GF-D8 (cell line): ENCODE results near the gene FGF5.
"Not testable (repeated sequence)": the region's sequence is repeated elsewhere in the genome, so short reads cannot be mapped to it uniquely, and the experiment has no call there.

Experiments
- DNase-seq: peaks from one replicate; lab custom pipeline; 2025; lab: John Stamatoyannopoulos, UW

The FGF5 gene, protein sequence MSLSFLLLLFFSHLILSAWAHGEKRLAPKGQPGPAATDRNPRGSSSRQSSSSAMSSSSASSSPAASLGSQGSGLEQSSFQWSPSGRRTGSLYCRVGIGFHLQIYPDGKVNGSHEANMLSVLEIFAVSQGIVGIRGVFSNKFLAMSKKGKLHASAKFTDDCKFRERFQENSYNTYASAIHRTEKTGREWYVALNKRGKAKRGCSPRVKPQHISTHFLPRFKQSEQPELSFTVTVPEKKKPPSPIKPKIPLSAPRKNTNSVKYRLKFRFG

DNA sequence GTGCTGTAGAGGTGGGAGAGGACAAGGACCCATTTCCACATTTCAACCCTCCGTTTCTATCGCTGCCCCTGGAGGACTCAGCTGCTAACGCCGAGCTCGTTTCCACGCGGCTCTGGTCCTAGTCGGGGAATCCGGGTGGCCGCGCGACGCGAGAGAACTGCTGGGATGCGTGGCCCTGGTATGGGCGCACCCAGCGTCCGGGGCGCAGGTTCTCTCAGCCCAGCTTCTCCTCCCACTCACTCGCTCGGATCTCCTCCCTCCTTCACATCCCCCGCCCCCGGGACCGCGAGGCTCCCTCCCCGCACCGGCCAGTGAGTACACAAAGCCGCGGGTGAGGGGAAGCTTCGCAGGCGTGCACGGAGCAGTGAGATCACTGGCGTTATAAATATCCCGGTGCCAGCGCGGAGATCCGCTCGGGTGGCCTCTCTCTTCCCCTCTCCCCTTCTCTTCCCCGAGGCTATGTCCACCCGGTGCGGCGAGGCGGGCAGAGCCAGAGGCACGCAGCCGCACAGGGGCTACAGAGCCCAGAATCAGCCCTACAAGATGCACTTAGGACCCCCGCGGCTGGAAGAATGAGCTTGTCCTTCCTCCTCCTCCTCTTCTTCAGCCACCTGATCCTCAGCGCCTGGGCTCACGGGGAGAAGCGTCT, at the start of gene FGF5:
TSS of gene FGF5 (plus strand) at position 412 of the 649 bp plus-strand sequence. CDS start at position 573, 161 bp downstream.
- DNase-seq = no peak

- DNase-seq = no peak
These were observed 47.0 kb upstream of the FGF5 start for GRCh38 chr4:80219301-80220025.

- no peak for DNase-seq
These were observed 45.8 kb upstream of the FGF5 start for GRCh38 chr4:80220711-80221110.

- DNase-seq = no peak
These were observed 45.3 kb upstream of the FGF5 start for GRCh38 chr4:80221161-80221560.

DNA sequence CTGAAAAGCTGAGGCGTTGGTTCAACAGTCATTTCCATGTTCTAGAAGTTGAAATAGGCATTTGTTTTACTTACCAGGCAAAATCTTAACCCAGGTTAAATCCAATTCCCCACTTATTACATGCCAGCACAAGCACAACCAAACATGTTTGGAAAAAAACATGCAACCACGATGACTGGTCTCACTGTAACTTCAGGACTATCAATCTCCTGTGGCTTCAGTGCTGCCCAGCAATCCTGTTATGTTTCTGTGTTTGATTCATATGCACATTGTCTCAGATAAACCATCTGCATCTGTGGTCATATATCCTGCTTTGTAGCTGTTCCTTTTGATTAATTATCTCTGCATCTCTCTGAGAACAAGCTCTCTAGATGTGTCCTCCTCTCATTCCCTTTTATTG, 40.9 kb upstream of the FGF5 start:
- no peak for DNase-seq

DNA sequence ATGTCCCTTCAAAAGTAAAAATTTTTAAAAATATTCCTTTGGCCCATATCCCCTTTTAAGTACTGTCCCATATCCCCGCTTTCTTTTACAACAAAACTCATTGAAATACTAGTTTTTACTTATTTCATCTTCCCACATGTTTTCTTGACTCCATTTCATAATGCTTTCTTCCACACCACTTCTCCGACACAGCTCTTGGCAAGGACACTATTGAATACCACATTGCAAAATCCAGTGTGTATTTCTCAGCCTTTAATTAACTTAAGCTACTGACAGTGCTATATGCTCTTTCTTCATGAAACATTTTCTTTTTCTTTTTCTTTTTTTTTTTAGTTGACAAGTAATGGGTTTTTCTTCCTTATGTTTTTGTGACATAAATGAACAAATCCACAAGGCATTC, 40.4 kb upstream of the FGF5 start:
- DNase-seq = no peak

DNA sequence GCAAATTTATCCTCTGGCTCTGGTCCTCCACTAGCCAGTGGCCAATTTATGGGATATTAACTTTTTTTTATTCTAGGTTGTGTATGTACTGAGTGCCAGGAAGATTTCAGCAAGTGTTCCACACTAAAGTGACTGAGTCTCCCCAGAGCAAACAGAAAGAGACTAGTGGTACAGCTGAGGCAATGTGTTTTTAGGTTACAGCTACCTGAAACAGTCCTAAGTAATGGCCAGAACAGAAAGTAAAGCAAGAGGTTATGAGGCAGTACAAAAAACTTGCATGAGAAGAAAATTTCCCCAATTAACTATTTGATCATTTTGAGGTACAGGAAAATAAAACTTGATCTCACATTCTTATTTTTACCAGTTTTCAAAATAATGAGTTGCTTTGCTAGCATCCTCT, 38.0 kb upstream of the FGF5 start:
- DNase-seq = no peak

DNA sequence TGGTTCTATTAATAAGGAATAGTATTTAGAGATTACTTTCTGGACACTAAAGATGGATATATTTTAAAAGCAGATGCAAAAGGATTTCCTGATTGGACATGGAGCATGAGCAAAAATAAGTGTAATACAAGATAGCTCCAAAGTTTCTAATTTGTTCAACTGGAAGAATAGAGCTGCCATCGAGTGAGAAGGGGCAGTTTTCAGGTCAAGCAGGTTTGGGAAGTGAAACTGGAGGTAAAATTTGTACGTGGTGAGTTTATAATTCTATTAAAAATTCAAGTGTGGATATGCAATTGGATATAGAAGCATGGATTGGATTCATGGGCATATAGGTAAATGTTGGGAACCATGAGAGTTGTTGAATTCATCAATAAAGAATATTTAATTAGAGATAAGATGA, 37.3 kb upstream of the FGF5 start:
- DNase-seq = no peak

DNA sequence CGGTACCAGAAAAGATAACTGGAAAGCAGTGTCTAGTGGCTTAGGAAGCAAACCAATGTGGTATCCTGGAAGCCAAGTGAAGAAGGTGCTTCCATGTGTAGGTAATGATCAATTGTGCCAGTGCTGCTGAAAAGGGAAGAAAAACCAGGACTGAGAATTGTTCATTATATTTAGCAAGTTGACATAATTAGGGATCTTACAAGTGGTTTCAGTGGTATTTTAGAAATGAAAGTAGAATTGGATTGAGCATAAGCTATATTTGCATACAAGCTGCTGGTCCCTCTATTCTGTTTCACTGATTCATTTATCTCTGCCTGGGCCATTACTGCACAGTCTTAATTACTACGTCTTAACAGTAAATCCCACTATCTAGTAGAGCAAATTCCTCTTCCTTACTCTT, 36.9 kb upstream of the FGF5 start:
- DNase-seq = no peak

- DNase-seq = no peak
These were observed 35.3 kb upstream of the FGF5 start for GRCh38 chr4:80231180-80231579.

DNA sequence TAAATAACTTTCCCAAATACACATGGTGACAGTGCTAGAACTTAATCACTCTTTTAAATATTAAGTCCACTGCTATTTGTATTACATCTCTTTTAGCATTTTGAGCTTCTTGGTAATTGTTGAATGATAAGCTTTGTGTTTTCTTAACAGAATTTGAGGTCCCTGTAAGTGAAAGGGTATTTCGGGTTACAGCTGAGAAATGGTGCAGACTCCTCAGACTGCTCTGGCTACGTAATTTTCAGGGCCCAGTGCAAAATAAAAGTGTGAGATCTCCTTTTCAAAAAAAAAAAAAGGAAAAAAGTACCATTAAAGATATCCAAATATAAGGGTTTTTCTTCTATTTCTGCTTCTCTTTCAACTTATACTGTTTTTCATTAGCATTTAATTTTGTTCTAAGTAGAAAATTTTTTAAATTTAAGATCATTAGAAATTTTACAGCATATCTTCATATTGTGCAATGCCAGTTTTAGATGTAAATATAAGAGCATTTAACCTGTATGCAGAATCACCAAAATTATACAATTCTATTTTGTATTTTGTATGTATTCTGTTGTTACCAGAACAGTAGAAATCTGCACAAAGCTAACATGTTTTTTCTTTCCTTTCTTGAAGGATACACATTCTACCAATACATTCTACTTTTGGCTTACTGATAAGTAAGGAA, 33.6 kb upstream of the FGF5 start:
- no peak for DNase-seq

DNA sequence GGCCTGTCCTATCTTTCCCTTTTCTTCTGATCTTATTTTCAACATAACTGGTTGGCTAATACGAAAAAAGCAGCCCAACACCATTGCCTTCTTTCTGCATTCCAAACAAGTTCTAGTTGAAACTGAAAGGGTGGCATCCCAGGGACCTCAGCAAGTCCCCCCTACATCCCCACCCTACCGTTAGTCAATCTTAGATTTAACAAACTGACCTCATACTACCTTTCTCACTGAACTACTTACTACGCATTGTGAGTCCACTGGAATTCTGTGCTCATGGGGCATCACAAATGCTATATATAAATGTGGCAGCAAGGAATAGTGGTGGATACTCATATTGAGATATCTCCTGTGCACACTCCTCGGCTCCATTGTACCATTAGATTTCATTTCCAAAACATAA, 33.1 kb upstream of the FGF5 start:
- no peak for DNase-seq

DNA sequence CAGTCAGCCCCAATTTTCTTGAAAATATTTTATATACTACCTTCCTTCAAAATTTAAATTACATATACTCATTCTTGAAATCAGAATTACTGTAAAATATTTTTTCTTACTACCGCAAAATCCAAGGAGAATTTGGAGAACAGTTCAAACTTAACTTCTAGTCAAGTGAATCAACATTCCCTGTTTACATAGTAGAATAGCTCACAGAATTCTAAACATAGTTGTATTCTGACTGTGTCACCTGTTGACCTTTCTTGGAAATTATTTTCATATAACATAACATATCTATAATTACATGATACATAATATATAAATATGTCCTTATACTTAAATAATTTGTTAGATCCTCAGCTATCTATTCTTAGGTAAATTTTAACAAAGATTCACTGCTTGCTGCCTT, 31.0 kb upstream of the FGF5 start:
- no peak for DNase-seq

GRCh38 chr4:80237992-80238391, 28.5 kb upstream of the FGF5 start:
- no peak for DNase-seq

DNA sequence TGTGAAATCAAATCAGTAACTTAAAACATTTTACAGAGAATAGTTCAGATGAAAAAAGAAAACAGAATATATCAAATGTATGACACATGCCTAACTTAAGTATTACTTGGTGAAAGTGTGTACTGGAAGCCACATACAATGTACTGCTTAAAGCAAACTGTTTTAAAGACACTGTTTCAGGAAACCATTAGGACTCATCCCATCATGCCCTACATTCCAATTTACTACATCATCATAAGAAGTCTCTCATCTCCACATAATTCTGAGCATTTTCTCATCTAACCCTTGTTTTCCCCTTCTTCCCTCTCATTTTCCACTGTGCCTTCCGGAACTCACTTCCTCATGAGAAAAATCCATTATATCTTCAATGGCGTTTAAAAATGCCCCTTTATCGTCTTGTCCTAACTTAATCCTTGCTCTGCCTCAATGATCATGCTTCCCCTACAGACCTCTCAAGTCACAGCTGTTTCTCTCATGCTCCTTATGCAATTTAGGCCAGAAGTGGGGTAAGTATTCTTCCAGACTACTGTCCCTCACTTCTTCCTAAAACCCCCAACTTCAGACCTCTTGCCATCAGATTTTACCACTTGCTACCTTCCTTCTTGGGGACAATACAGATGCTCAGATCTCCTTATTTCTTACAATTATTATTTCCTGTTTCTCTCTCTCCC, 26.8 kb upstream of the FGF5 start:
- no peak for DNase-seq

- DNase-seq = no peak
These were observed 25.5 kb upstream of the FGF5 start for GRCh38 chr4:80240976-80241375.

- DNase-seq = no peak
These were observed 23.0 kb upstream of the FGF5 start for GRCh38 chr4:80243274-80244018.

DNA sequence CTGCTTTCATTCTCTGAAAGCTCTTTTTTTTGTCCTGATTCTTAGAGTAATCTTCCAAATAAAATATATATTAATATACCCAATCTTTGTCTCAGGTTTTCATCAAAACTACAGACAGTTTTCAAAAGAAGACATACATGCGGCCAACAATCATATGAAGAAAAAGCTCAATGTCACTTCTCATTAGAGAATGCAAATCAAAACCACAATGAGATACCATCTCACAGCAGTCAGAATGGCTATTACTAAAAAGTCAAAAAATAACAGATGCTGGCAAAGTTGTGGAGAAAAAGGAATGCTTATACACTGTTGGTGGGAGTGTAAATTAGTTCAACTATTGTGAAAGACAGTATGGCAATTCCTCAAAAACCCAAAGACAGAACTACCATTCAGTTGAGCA, 19.0 kb upstream of the FGF5 start:
- not testable (repeated sequence) for DNase-seq

GRCh38 chr4:80249144-80249543, 17.3 kb upstream of the FGF5 start:
- no peak for DNase-seq

GRCh38 chr4:80252427-80252826, 14.0 kb upstream of the FGF5 start:
- DNase-seq = no peak

GRCh38 chr4:80252953-80253352, 13.5 kb upstream of the FGF5 start:
- DNase-seq = no peak

GRCh38 chr4:80253510-80253909, 13.0 kb upstream of the FGF5 start:
- DNase-seq = no peak
